Measurements from ENCODE around the gene ASB4. TPM values are rescaled to one million over a fixed set of nuclear protein-coding genes. Genes with fewer than 3 reads are reported as not detected.
A peak's percentile ranks its signal among the peaks of the same experiment; 100 is the strongest.

The ASB4 gene
- total RNA-seq, 6 experiments from 2014 or later: not detected

GRCh38 chr7:95530881-95531280 lies 45.1 kb downstream of the ASB4 start:
- H3K9me3 Mint-ChIP-seq: no peaks in the 10 kb centered on the region
- DNase-seq: no peak
- peaks cover 3% of the 10 kb centered on the region; the same call in 1 of the 2 replicates for H3K27me3 Mint-ChIP-seq (ENCODE audit: insufficient read depth)
- no peaks in the 10 kb centered on the region for H3K4me1 Mint-ChIP-seq (ENCODE audit: low read depth)
- H3K27ac Mint-ChIP-seq: no peak overlapping the region
- no peak for TF ChIP-seq CTCF (IDR thresholded peaks at IDR 0.05)
- no peak overlapping the region for H3K4me3 Mint-ChIP-seq
- no peaks in the 10 kb centered on the region for H3K36me3 Mint-ChIP-seq (ENCODE audit: low read depth)

GRCh38 chr7:95531605-95532219 lies 46.0 kb downstream of the ASB4 start:
- DNase-seq: no peak
- Mint-ChIP-seq H3K36me3 (ENCODE audit: low read depth) (no peaks in the 10 kb centered on the region), H3K27me3 (ENCODE audit: insufficient read depth) (peaks cover 3% of the 10 kb centered on the region; the same call in 1 of the 2 replicates), H3K4me1 (ENCODE audit: low read depth) (no peaks in the 10 kb centered on the region), H3K27ac (no peak overlapping the region), H3K4me3 (no peak overlapping the region), H3K9me3 (no peaks in the 10 kb centered on the region)
- TF ChIP-seq CTCF (IDR thresholded peaks at IDR 0.05): 0 out of 2 replicates have a peak, but pooled peaks have one; percentile 9

GRCh38 chr7:95534796-95535195 lies 49.1 kb downstream of the ASB4 start:
- no peak for TF ChIP-seq CTCF (IDR thresholded peaks at IDR 0.05)
- Mint-ChIP-seq H3K27me3 (ENCODE audit: insufficient read depth) (peaks cover 4% of the 10 kb centered on the region; the same call in 1 of the 2 replicates), H3K9me3 (no peaks in the 10 kb centered on the region), H3K36me3 (ENCODE audit: low read depth) (no peaks in the 10 kb centered on the region), H3K27ac (no peak overlapping the region), H3K4me3 (no peak overlapping the region), H3K4me1 (ENCODE audit: low read depth) (no peaks in the 10 kb centered on the region)
- DNase-seq: no peak

GRCh38 chr7:95535662-95536061 lies 49.9 kb downstream of the ASB4 start:
- Mint-ChIP-seq H3K36me3 (ENCODE audit: low read depth) (no peaks in the 10 kb centered on the region), H3K4me3 (no peak overlapping the region), H3K9me3 (no peaks in the 10 kb centered on the region), H3K4me1 (ENCODE audit: low read depth) (no peaks in the 10 kb centered on the region), H3K27ac (no peak overlapping the region), H3K27me3 (ENCODE audit: insufficient read depth) (peaks cover 5% of the 10 kb centered on the region; the same call in 1 of the 2 replicates)
- no peak for DNase-seq
- no peak for TF ChIP-seq CTCF (IDR thresholded peaks at IDR 0.05)

- no peaks in the 10 kb centered on the region for H3K4me1 Mint-ChIP-seq (ENCODE audit: low read depth)
- H3K36me3 Mint-ChIP-seq (ENCODE audit: low read depth): no peaks in the 10 kb centered on the region
- no peak overlapping the region for H3K27ac Mint-ChIP-seq
- TF ChIP-seq CTCF (IDR thresholded peaks at IDR 0.05): no peak
- no peak for DNase-seq
- H3K4me3 Mint-ChIP-seq: no peak overlapping the region
- H3K9me3 Mint-ChIP-seq: no peaks in the 10 kb centered on the region
- peaks cover 5% of the 10 kb centered on the region; the same call in 1 of the 2 replicates for H3K27me3 Mint-ChIP-seq (ENCODE audit: insufficient read depth)
Observed at GRCh38 chr7:95536656-95537311, 51.0 kb downstream of the ASB4 start.

Measured in HFFc6 (cell line).